ENCODE measurements around the gene NEDD4.
"Not testable (repeated sequence)": the region's sequence is repeated elsewhere in the genome, so short reads cannot be mapped to it uniquely, and the experiment has no call there.

DNA sequence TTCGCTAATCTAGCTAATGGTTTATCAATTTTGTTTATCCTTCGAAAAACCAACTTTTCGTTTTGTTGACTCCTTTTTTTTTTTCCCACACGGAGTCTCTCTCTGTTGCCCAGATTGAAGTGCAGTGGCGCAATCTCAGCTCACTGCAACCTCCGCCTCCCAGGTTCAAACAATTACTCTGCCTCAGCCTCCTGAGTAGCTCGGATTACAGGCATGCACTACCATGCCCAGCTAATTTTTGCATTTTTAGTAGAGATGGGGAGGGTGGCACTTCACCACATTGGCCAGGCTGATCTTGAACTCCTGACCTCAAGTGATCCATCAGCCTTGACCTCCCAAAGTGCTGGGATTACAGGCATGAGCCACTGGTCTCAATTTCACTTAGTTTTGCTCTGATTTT, 29.7 kb upstream of the NEDD4 start:
- TF ChIP-seq EZH2phosphoT487 (IDR thresholded peaks at IDR 0.05; ENCODE audit: insufficient read depth, low read depth); EZH2 (IDR thresholded peaks at IDR 0.05; ENCODE audit: insufficient read depth, poor library complexity, severe bottlenecking): not testable (repeated sequence)

Measured in GM23248 (cell line).